Neuronal stem cell (in vitro differentiated cells): ENCODE results near the gene TMEM72.
A peak's percentile ranks its signal among the peaks of the same experiment; 100 is the strongest.

Source experiments
- DNase-seq: peaks from one replicate; pipeline ENCODE4 v3.0.0-alpha.2; 2013; ENCODE audit warnings: low spot score
- H2AFZ ChIP-seq: one replicate; pipeline ENCODE4 v1.6.1; 2013; ENCODE audit warnings: mild to moderate bottlenecking, low read length, inconsistent platforms
- H2AK5ac ChIP-seq: 2 replicates; pipeline ENCODE4 v1.6.1; 2013; ENCODE audit warnings: low read depth, mild to moderate bottlenecking, inconsistent platforms, low read length, moderate library complexity, mixed read lengths
- H2BK120ac ChIP-seq: 2 replicates; pipeline ENCODE4 v1.6.1; 2013; ENCODE audit warnings: low read depth, mild to moderate bottlenecking, inconsistent platforms, low read length, moderate library complexity, mixed read lengths
- H2BK12ac ChIP-seq: one replicate; pipeline ENCODE4 v1.6.1; 2013; ENCODE audit warnings: low read length, inconsistent platforms
- H2BK15ac ChIP-seq: 2 replicates; pipeline ENCODE4 v1.6.1; 2013; ENCODE audit warnings: mild to moderate bottlenecking, low read length, inconsistent platforms, mixed read lengths
- H2BK5ac ChIP-seq: one replicate; pipeline ENCODE4 v1.6.1; 2013; ENCODE audit warnings: inconsistent platforms, mild to moderate bottlenecking, low read length, moderate library complexity
- H3K14ac ChIP-seq: one replicate; pipeline ENCODE4 v1.6.1; 2013; ENCODE audit warnings: low read length, inconsistent platforms
- H3K18ac ChIP-seq: 2 replicates; pipeline ENCODE4 v1.6.1; 2013; ENCODE audit warnings: low read length, inconsistent platforms
- H3K23ac ChIP-seq: 2 replicates; pipeline ENCODE4 v1.6.1; 2013; ENCODE audit warnings: low read depth, mild to moderate bottlenecking, mixed read lengths, low read length, inconsistent platforms; ENCODE audit not compliant: poor library complexity
- H3K27ac ChIP-seq: replicated peaks from 3 replicates; pipeline ENCODE4 v1.5.1; 2013; ENCODE audit warnings: low read length, inconsistent platforms
- H3K27me3 ChIP-seq, 3 experiments: 2 replicates each; pipeline ENCODE4 v1.6.1; 2013; ENCODE audit warnings: low read length in 3 of 3, mild to moderate bottlenecking in 2 of 3, inconsistent platforms in 1 of 3, low read depth in 1 of 3, mixed read lengths in 1 of 3, moderate library complexity in 1 of 3; ENCODE audit not compliant: control insufficient read depth in 3 of 3, insufficient read depth in 3 of 3
- H3K36me3 ChIP-seq, 2 donors: replicated peaks in 1 of 2; 2 replicates each; pipeline ENCODE4 v1.6.1; 2013; ENCODE audit warnings: low read length in 2 of 2; ENCODE audit not compliant: control insufficient read depth in 2 of 2, insufficient read depth in 2 of 2
- H3K4ac ChIP-seq: 2 replicates; pipeline ENCODE4 v1.6.1; 2013; ENCODE audit warnings: inconsistent platforms, mild to moderate bottlenecking, low read length, moderate library complexity
- H3K4me1 ChIP-seq, 2 donors: 1 replicate in 1 of 2; 2 replicates in 1 of 2; pipeline ENCODE4 v1.6.1; 2013; ENCODE audit warnings: low read length in 2 of 2, low read depth in 1 of 2; ENCODE audit not compliant: control insufficient read depth in 2 of 2, insufficient read depth in 1 of 2
- H3K4me2 ChIP-seq: one replicate; pipeline ENCODE4 v1.6.1; 2013; ENCODE audit warnings: mild to moderate bottlenecking, low read length, inconsistent platforms; ENCODE audit not compliant: insufficient read depth, poor library complexity, severe bottlenecking
- H3K4me3 ChIP-seq, 2 donors: 2 replicates each; pipeline ENCODE4 v1.5.1; 2013; ENCODE audit warnings: low read length in 2 of 2, mild to moderate bottlenecking in 2 of 2, inconsistent platforms in 1 of 2, moderate library complexity in 1 of 2
- H3K79me1 ChIP-seq: one replicate; pipeline ENCODE4 v1.6.1; 2013; ENCODE audit warnings: low read depth, mild to moderate bottlenecking, inconsistent platforms, low read length, moderate library complexity
- H3K9ac ChIP-seq: one replicate; pipeline ENCODE4 v1.6.1; 2013; ENCODE audit warnings: mild to moderate bottlenecking, low read depth, low read length, inconsistent platforms; ENCODE audit not compliant: poor library complexity
- H3K9me3 ChIP-seq, 2 donors: replicated peaks in 1 of 2; 2 replicates each; pipeline versions ENCODE3 to v1.6.1; 2013; ENCODE audit warnings: low read length in 2 of 2, mild to moderate bottlenecking in 2 of 2, inconsistent platforms in 1 of 2, low read depth in 1 of 2, mixed read lengths in 1 of 2, moderate library complexity in 1 of 2; ENCODE audit not compliant: control insufficient read depth in 2 of 2, insufficient read depth in 1 of 2
- H4K8ac ChIP-seq: one replicate; pipeline ENCODE4 v1.6.1; 2013; ENCODE audit warnings: low read depth, mild to moderate bottlenecking, inconsistent platforms, low read length, moderate library complexity
- H4K91ac ChIP-seq: one replicate; pipeline ENCODE4 v1.6.1; 2013; ENCODE audit warnings: low read length, low read depth, mild to moderate bottlenecking, inconsistent platforms; ENCODE audit not compliant: poor library complexity
- WGBS, 2 donors: extraction: QIAGEN DNeasy Blood & Tissue Kit; methylation state at CpG; one replicate each; pipeline ENCODE4 v1.1.7; 2013; ENCODE audit warnings: missing lambda C conversion rate in 2 of 2, mixed read lengths in 1 of 2; ENCODE audit not compliant: insufficient read length in 2 of 2, insufficient replicate concordance in 1 of 2; ENCODE audit errors: extremely low coverage in 2 of 2; 5-methylcytosine and 5-hydroxymethylcytosine counted together

Gene TMEM72

GRCh38 chr10:44949915-44950314 lies 38.8 kb downstream of the TMEM72 start:
- Histone ChIP-seq H4K8ac (no peak overlapping the region), H3K4me1 (peaks cover 7 to 14% of the 10 kb centered on the region in 2 donors), H3K36me3 (no peaks in the 10 kb centered on the region), H2AK5ac (no peak overlapping the region), H3K23ac (no peak overlapping the region), H3K79me1 (no peaks in the 10 kb centered on the region), H3K14ac (no peak overlapping the region), H3K4me2 (no peak overlapping the region), H3K4ac (no peak overlapping the region), H2BK120ac (no peak overlapping the region), H3K9me3 (no peaks in the 10 kb centered on the region), H3K27ac (no peak overlapping the region), H3K4me3 (no peak overlapping the region), H3K9ac (no peak overlapping the region), H2BK12ac (no peak overlapping the region), H4K91ac (no peak overlapping the region), H2BK5ac (peak overlapping the region; percentile 17), H3K27me3 (no peaks in the 10 kb centered on the region), H3K18ac (no peak overlapping the region), H2BK15ac (no peak overlapping the region), H2AFZ (no peak overlapping the region)
- no CpG with 5 or more reads among the region's 3 CpGs for WGBS, 2 donors
- DNase-seq, result no peak

GRCh38 chr10:44950326-44951225 lies 39.4 kb downstream of the TMEM72 start:
- Histone ChIP-seq H3K27ac (no peak overlapping the region), H3K4me1 (peaks cover 7 to 14% of the 10 kb centered on the region in 2 donors), H3K9me3 (no peaks in the 10 kb centered on the region), H3K4me2 (no peak overlapping the region), H3K9ac (no peak overlapping the region), H2BK5ac (peak overlapping the region; percentile 17), H3K18ac (peak overlapping the region; percentile 35), H3K27me3 (no peaks in the 10 kb centered on the region), H2AFZ (no peak overlapping the region), H2BK12ac (no peak overlapping the region), H4K91ac (no peak overlapping the region), H3K4me3 (no peak overlapping the region), H3K4ac (no peak overlapping the region), H4K8ac (no peak overlapping the region), H3K36me3 (no peaks in the 10 kb centered on the region), H2BK120ac (no peak overlapping the region), H3K14ac (no peak overlapping the region), H3K79me1 (no peaks in the 10 kb centered on the region), H2BK15ac (no peak overlapping the region), H3K23ac (no peak overlapping the region), H2AK5ac (no peak overlapping the region)
- no peak for DNase-seq
- no CpG with 5 or more reads among the region's 10 CpGs for WGBS, 2 donors

GRCh38 chr10:44951576-44952226 lies 40.6 kb downstream of the TMEM72 start:
- no peak overlapping the region for H2AK5ac ChIP-seq
- no CpG with 5 or more reads among the region's 7 CpGs for WGBS, 2 donors
- H3K14ac ChIP-seq, result no peak overlapping the region
- no peak overlapping the region for H4K8ac ChIP-seq
- no peak overlapping the region for H3K9ac ChIP-seq
- no peak overlapping the region for H2BK120ac ChIP-seq
- H3K4me2 ChIP-seq, result no peak overlapping the region
- peaks cover 0 to 7% of the 10 kb centered on the region in 2 donors for H3K36me3 ChIP-seq
- no peak overlapping the region for H3K4me3 ChIP-seq
- H3K4ac ChIP-seq, result no peak overlapping the region
- H2BK12ac ChIP-seq, result no peak overlapping the region
- no peaks in the 10 kb centered on the region for H3K79me1 ChIP-seq
- no peak overlapping the region for H4K91ac ChIP-seq
- H3K18ac ChIP-seq, result no peak overlapping the region
- peaks cover 7 to 14% of the 10 kb centered on the region in 2 donors for H3K4me1 ChIP-seq
- no peak overlapping the region for H2AFZ ChIP-seq
- peaks cover 0 to 1% of the 10 kb centered on the region in 2 donors for H3K9me3 ChIP-seq
- no peak overlapping the region for H2BK5ac ChIP-seq
- H3K27me3 ChIP-seq, result no peaks in the 10 kb centered on the region
- no peak overlapping the region for H2BK15ac ChIP-seq
- no peak for DNase-seq
- H3K23ac ChIP-seq, result no peak overlapping the region
- no peak overlapping the region for H3K27ac ChIP-seq

DNA sequence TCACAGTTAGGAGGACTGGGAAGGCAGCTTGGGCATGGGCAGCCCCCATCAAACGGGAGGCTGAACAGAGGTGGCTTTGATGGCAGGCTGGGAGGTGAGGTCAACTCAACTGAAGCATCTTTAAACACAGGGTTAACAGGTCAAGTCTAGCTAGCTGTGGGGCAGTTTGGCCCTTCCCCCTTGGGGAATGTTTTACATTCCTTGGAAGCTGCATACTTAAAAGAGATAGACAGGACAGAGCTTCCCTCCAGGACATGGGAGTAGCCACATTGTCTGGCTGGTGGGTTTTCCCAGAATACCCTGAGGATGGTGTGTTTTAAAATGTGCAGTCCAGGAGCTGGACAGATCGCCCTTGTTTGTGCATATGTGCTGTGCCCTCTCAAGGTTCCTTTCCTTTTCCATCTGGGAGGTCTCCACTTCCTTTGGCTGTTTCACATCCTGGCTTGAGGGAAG lies 41.7 kb downstream of the TMEM72 start:
- H3K9ac ChIP-seq, result no peak overlapping the region
- no peak for DNase-seq
- no peak overlapping the region for H3K4me3 ChIP-seq
- no peak overlapping the region for H2AK5ac ChIP-seq
- no peak overlapping the region for H2AFZ ChIP-seq
- H3K23ac ChIP-seq, result no peak overlapping the region
- no CpG with 5 or more reads among the region's 2 CpGs for WGBS, 2 donors
- H3K27ac ChIP-seq, result no peak overlapping the region
- no peak overlapping the region for H2BK15ac ChIP-seq
- peaks cover 0 to 2% of the 10 kb centered on the region in 2 donors for H3K9me3 ChIP-seq
- no peak overlapping the region for H3K4me2 ChIP-seq
- no peak overlapping the region for H2BK120ac ChIP-seq
- H2BK12ac ChIP-seq, result no peak overlapping the region
- peaks cover 7 to 14% of the 10 kb centered on the region in 2 donors for H3K4me1 ChIP-seq
- no peak overlapping the region for H4K8ac ChIP-seq
- no peak overlapping the region for H3K4ac ChIP-seq
- H3K36me3 ChIP-seq, result peaks cover 0 to 7% of the 10 kb centered on the region in 2 donors
- no peaks in the 10 kb centered on the region for H3K79me1 ChIP-seq
- H3K18ac ChIP-seq, result no peak overlapping the region
- no peaks in the 10 kb centered on the region for H3K27me3 ChIP-seq
- no peak overlapping the region for H4K91ac ChIP-seq
- no peak overlapping the region for H2BK5ac ChIP-seq
- H3K14ac ChIP-seq, result no peak overlapping the region
